Aorta (tissue), 5 donors: Measurements from ENCODE around the gene SMURF1. TPM values are rescaled to one million over a fixed set of nuclear protein-coding genes. Genes with fewer than 3 reads are reported as not detected.

ENCODE experiments used
- ATAC-seq: fragments of 200-7000 bp; cut with Tn5 transposase; one replicate; pipeline ENCODE4 v1.9.1; 2022; ENCODE audit warnings: moderate library complexity; ENCODE audit not compliant: low FRiP score
- DNase-seq, 2 donors: peaks; one replicate each; pipeline ENCODE4 v3.0.0-alpha.2; 2020
- H3K27ac ChIP-seq, 2 donors: one replicate each; pipeline ENCODE4 v1.5.1; 2013; ENCODE audit warnings: low read length in 2 of 2, mild to moderate bottlenecking in 2 of 2, moderate library complexity in 2 of 2, control low read depth in 1 of 2, inconsistent platforms in 1 of 2, low read depth in 1 of 2
- H3K27me3 ChIP-seq, 2 donors: one replicate each; pipeline ENCODE4 v1.6.1; 2013; ENCODE audit warnings: control low read depth in 1 of 2, low read length in 1 of 2, mild to moderate bottlenecking in 1 of 2, moderate library complexity in 1 of 2; ENCODE audit not compliant: insufficient read depth in 2 of 2, control insufficient read depth in 1 of 2
- H3K36me3 ChIP-seq, 2 donors: one replicate each; pipeline ENCODE4 v1.6.1; 2013; ENCODE audit warnings: control low read depth in 1 of 2, low read length in 1 of 2, mild to moderate bottlenecking in 1 of 2; ENCODE audit not compliant: insufficient read depth in 2 of 2, control insufficient read depth in 1 of 2
- H3K4me1 ChIP-seq, 2 donors: one replicate each; pipeline ENCODE4 v1.6.1; 2013; ENCODE audit warnings: low read length in 2 of 2, control low read depth in 1 of 2, mild to moderate bottlenecking in 1 of 2, moderate library complexity in 1 of 2; ENCODE audit not compliant: insufficient read depth in 2 of 2, control insufficient read depth in 1 of 2
- H3K4me3 ChIP-seq, 2 donors: one replicate each; pipeline ENCODE4 v1.5.1; 2013; ENCODE audit warnings: low read length in 2 of 2, control low read depth in 1 of 2, mild to moderate bottlenecking in 1 of 2
- H3K9me3 ChIP-seq: one replicate; pipeline ENCODE4 v1.6.1; 2013; ENCODE audit warnings: mild to moderate bottlenecking, low read length; ENCODE audit not compliant: control insufficient read depth
- WGBS, 2 donors: extraction: QIAGEN DNeasy Blood & Tissue Kit; methylation state at CpG; one replicate each; pipeline ENCODE4 v1.1.7; 2013; 5-methylcytosine and 5-hydroxymethylcytosine counted together
- intact Hi-C, 2 donors: fragments of 100-400 bp; cut with DNase I; formaldehyde crosslinking; loops; one replicate each; pipeline versions ENCODE4 v1.14.2 to v1.15.0; 2022
- polyA plus RNA-seq, 2 donors: library from polyadenylated mRNA; stranded (reverse); fragments of 200-250 nt; gene quantifications; one replicate each; pipeline ENCODE4 v1.2.3, GENCODE V29; 2013
- total RNA-seq, 2 donors: library from RNA; stranded (reverse); fragmentation: NEBNext Ultra II Directional; extraction: Animal tissue kit (Norgen Biotek cat#: 25700); gene quantifications; one replicate each; pipeline ENCODE4 v1.2.1, GENCODE V29; 2021
- donor health status: healthy with polysubstance abuse.
- donor health status: Bipolar disorder and iron deficiency.
- donor health status: DM: no; HTN: no; CAD: no.
- donor health status: DM: no; HTN: no; CAD: no.
- donor health status: DM: yes; HTN: yes; CAD: no.

The SMURF1 gene
- total and polyA plus RNA-seq, 4 donors: 8.1 to 47.9 (median 30.5) TPM

- no peak for ATAC-seq
- Histone ChIP-seq H3K27me3 (no peaks in the 10 kb centered on the region), H3K9me3 (no peaks in the 10 kb centered on the region), H3K4me3 (no peak overlapping the region), H3K36me3 (peaks cover 0 to 10% of the 10 kb centered on the region in 2 donors), H3K27ac (no peak overlapping the region), H3K4me1 (no peaks in the 10 kb centered on the region)
- WGBS, 2 donors: 39 to 48% methylated on average over 3 of the region's 3 CpGs
- intact Hi-C loops: no loop called here
- peak in 1 of 2 donors; percentile 2 for DNase-seq
Observed at GRCh38 chr7:98997846-98998245, 146.1 kb downstream of the SMURF1 start.

- peak in 1 of 2 donors; percentile 15 for DNase-seq
- Histone ChIP-seq H3K9me3 (no peaks in the 10 kb centered on the region), H3K4me3 (no peak overlapping the region), H3K27ac (no peak overlapping the region), H3K4me1 (no peaks in the 10 kb centered on the region), H3K27me3 (no peaks in the 10 kb centered on the region), H3K36me3 (peaks cover 0 to 11% of the 10 kb centered on the region in 2 donors)
- no peak for ATAC-seq
- 91% methylated on average over 15 of the region's 15 CpGs for WGBS, 2 donors
- intact Hi-C loops: no loop called here
Observed at GRCh38 chr7:98996150-98996552, 147.8 kb downstream of the SMURF1 start.

- no peak overlapping the region for H3K4me3 ChIP-seq
- WGBS, 2 donors: 95 to 97% methylated on average over 16 of the region's 16 CpGs
- intact Hi-C loops: no loop called here
- peak in 1 of 2 donors; percentile 36 for DNase-seq
- no peak for ATAC-seq
- H3K9me3 ChIP-seq: no peaks in the 10 kb centered on the region
- no peak overlapping the region for H3K27ac ChIP-seq
- H3K27me3 ChIP-seq: no peaks in the 10 kb centered on the region
- H3K4me1 ChIP-seq: no peaks in the 10 kb centered on the region
- peaks cover 0 to 14% of the 10 kb centered on the region in 2 donors for H3K36me3 ChIP-seq
Observed at GRCh38 chr7:98995523-98996149, 148.3 kb downstream of the SMURF1 start.

GRCh38 chr7:98995111-98995510 lies 148.8 kb downstream of the SMURF1 start:
- 83 to 92% methylated on average over 13 of the region's 13 CpGs for WGBS, 2 donors
- no peaks in the 10 kb centered on the region for H3K9me3 ChIP-seq
- H3K27me3 ChIP-seq: no peaks in the 10 kb centered on the region
- intact Hi-C loops: no loop called here
- DNase-seq (peak in 1 of 2 donors; percentile 20), ATAC-seq (no peak)
- H3K27ac ChIP-seq: no peak overlapping the region
- H3K36me3 ChIP-seq: peaks cover 0 to 17% of the 10 kb centered on the region in 2 donors
- H3K4me3 ChIP-seq: no peak overlapping the region
- H3K4me1 ChIP-seq: no peaks in the 10 kb centered on the region

GRCh38 chr7:98994046-98994944 lies 149.6 kb downstream of the SMURF1 start:
- intact Hi-C loops: no loop called here
- no peak overlapping the region for H3K27ac ChIP-seq
- ATAC-seq (no peak), DNase-seq (no peak)
- H3K4me1 ChIP-seq: no peaks in the 10 kb centered on the region
- H3K27me3 ChIP-seq: no peaks in the 10 kb centered on the region
- H3K36me3 ChIP-seq: peaks cover 0 to 15% of the 10 kb centered on the region in 2 donors
- H3K4me3 ChIP-seq: no peak overlapping the region
- no peaks in the 10 kb centered on the region for H3K9me3 ChIP-seq
- 92 to 95% methylated on average over 34 of the region's 34 CpGs for WGBS, 2 donors

GRCh38 chr7:98993024-98993897 lies 150.6 kb downstream of the SMURF1 start:
- H3K36me3 ChIP-seq: peaks cover 0 to 20% of the 10 kb centered on the region in 2 donors
- H3K4me3 ChIP-seq: no peak overlapping the region
- DNase-seq: no peak
- intact Hi-C loops: no loop called here
- no peaks in the 10 kb centered on the region for H3K27me3 ChIP-seq
- H3K4me1 ChIP-seq: no peaks in the 10 kb centered on the region
- H3K27ac ChIP-seq: no peak overlapping the region
- no peaks in the 10 kb centered on the region for H3K9me3 ChIP-seq
- ATAC-seq: no peak
- 91% methylated on average over 32 of the region's 32 CpGs for WGBS, 2 donors

- H3K4me1 ChIP-seq: no peaks in the 10 kb centered on the region
- no peak overlapping the region for H3K27ac ChIP-seq
- WGBS, 2 donors: 94% methylated on average over 16 of the region's 16 CpGs
- H3K9me3 ChIP-seq: no peaks in the 10 kb centered on the region
- intact Hi-C loops: no loop called here
- H3K27me3 ChIP-seq: no peaks in the 10 kb centered on the region
- ATAC-seq: no peak
- peaks cover 0 to 20% of the 10 kb centered on the region in 2 donors for H3K36me3 ChIP-seq
- peak in 1 of 2 donors; percentile 60 for DNase-seq
- H3K4me3 ChIP-seq: no peak overlapping the region
Observed at GRCh38 chr7:98992076-98992475, 151.8 kb downstream of the SMURF1 start.

- H3K27me3 ChIP-seq: no peaks in the 10 kb centered on the region
- H3K4me3 ChIP-seq: no peak overlapping the region
- DNase-seq (peak in 1 of 2 donors; percentile 50), ATAC-seq (no peak)
- no peaks in the 10 kb centered on the region for H3K9me3 ChIP-seq
- no peaks in the 10 kb centered on the region for H3K4me1 ChIP-seq
- H3K36me3 ChIP-seq: peaks cover 0 to 20% of the 10 kb centered on the region in 2 donors
- intact Hi-C loops: no loop called here
- WGBS, 2 donors: 93 to 95% methylated on average over 14 of the region's 14 CpGs
- H3K27ac ChIP-seq: no peak overlapping the region
Observed at GRCh38 chr7:98991141-98991540, 152.8 kb downstream of the SMURF1 start.
